ENCODE results near the gene ZNF2. TPM values are rescaled to one million over a fixed set of nuclear protein-coding genes. Genes with fewer than 3 reads are reported as not detected.

The ZNF2 gene
- 1 to 10 TPM in 3 of 4 donors, not detected in 1; 3.2 to 3.8 (median 3.7) TPM for total RNA-seq

- peak; percentile 98 to 99 (median 98) for DNase-seq
- TF ChIP-seq POLR2A (IDR thresholded peaks at IDR 0.05) = peak; percentile 50 to 73
- TF ChIP-seq CTCF (IDR thresholded peaks at IDR 0.05) = peak in 1 of 6 experiments; percentile 17
- no peaks in the 10 kb centered on the region for H3K27me3 ChIP-seq
- peak within 1 kb of the TSS; percentile 63 to 95 (median 74) for H3K4me3 ChIP-seq
- no peaks in the 10 kb centered on the region for H3K9me3 ChIP-seq
- peaks cover 0 to 19% (median 8%) of the 10 kb centered on the region in 4 donors for H3K4me1 ChIP-seq
- H3K36me3 ChIP-seq = no peaks in the 10 kb centered on the region
- H3K27ac ChIP-seq = peak within 1 kb of the TSS; percentile 80 to 91 (median 88)
Measured at GRCh38 chr2:95165371-95166064, at the start of gene ZNF2. TSS of gene ZNF2 (plus strand) at chr2:95165809. CDS start at chr2:95176227, 10,418 bp downstream.

GRCh38 chr2:95121093-95121406 is 44.6 kb upstream of the ZNF2 start:
- DNase-seq = no peak
- Histone ChIP-seq H3K36me3 (no peaks in the 10 kb centered on the region), H3K27ac (peak overlapping the region; percentile 91 to 95 (median 94)), H3K9me3 (no peaks in the 10 kb centered on the region), H3K4me1 (peaks cover 0 to 32% (median 0%) of the 10 kb centered on the region in 4 donors), H3K27me3 (no peaks in the 10 kb centered on the region), H3K4me3 (peak overlapping the region; percentile 91 to 97 (median 95))
- TF ChIP-seq POLR2A (IDR thresholded peaks at IDR 0.05) = no peak
- TF ChIP-seq CTCF (IDR thresholded peaks at IDR 0.05) = no peak

- Histone ChIP-seq H3K27ac (peak within 1 kb of the TSS; percentile 91 to 95 (median 94)), H3K36me3 (no peaks in the 10 kb centered on the region), H3K9me3 (no peaks in the 10 kb centered on the region), H3K27me3 (no peaks in the 10 kb centered on the region), H3K4me1 (peaks cover 0 to 32% (median 0%) of the 10 kb centered on the region in 4 donors), H3K4me3 (peak within 1 kb of the TSS; percentile 91 to 97 (median 95))
- peak; percentile 87 to 92 (median 92) for DNase-seq
- TF ChIP-seq CTCF (IDR thresholded peaks at IDR 0.05) (peak in 2 of 6 experiments; percentile 7 to 31), POLR2A (IDR thresholded peaks at IDR 0.05) (peak; percentile 52 to 57)
Measured at GRCh38 chr2:95121407-95122196, 44.0 kb upstream of the ZNF2 start, which contains the start of gene MRPS5. TSS of gene MRPS5 (minus strand) at chr2:95121808. CDS start at chr2:95121791, 17 bp downstream.

- Histone ChIP-seq H3K9me3 (no peaks in the 10 kb centered on the region), H3K4me3 (peak overlapping the region; percentile 91 to 97 (median 95)), H3K4me1 (peaks cover 0 to 32% (median 0%) of the 10 kb centered on the region in 4 donors), H3K27me3 (no peaks in the 10 kb centered on the region), H3K36me3 (no peaks in the 10 kb centered on the region), H3K27ac (peak overlapping the region; percentile 91 to 95 (median 94))
- TF ChIP-seq CTCF (IDR thresholded peaks at IDR 0.05) (no peak), POLR2A (IDR thresholded peaks at IDR 0.05) (no peak)
- no peak for DNase-seq
Measured at GRCh38 chr2:95122197-95122551, 43.4 kb upstream of the ZNF2 start.

- Histone ChIP-seq H3K27ac (no peak overlapping the region), H3K36me3 (no peaks in the 10 kb centered on the region), H3K4me3 (no peak overlapping the region), H3K27me3 (no peaks in the 10 kb centered on the region), H3K9me3 (peaks cover 0 to 38% (median 2%) of the 10 kb centered on the region in 4 donors), H3K4me1 (no peaks in the 10 kb centered on the region)
- no peak for TF ChIP-seq CTCF (IDR thresholded peaks at IDR 0.05)
- TF ChIP-seq POLR2A (IDR thresholded peaks at IDR 0.05) = no peak
- DNase-seq = no peak
Measured at GRCh38 chr2:95138702-95139101, 26.9 kb upstream of the ZNF2 start.
